Coronary artery (tissue), 2 donors: Measurements from ENCODE around the gene ASCC1.

ENCODE experiments used
- DNase-seq: peaks from one replicate; pipeline ENCODE4 v3.0.0-alpha.2; 2017; ENCODE audit warnings: low spot score
- H3K27ac ChIP-seq, 2 donors: fragments of 200-600 bp; sonication (generic); one replicate each; pipeline ENCODE4 v1.5.1; 2016 to 2019
- H3K4me3 ChIP-seq: fragments of 200-600 bp; sonication (generic); 2 replicates; pipeline ENCODE4 v1.5.1; 2016; ENCODE audit warnings: mild to moderate bottlenecking, moderate library complexity
- TF ChIP-seq, protein P1 (sequence below): fragments of 200-600 bp; sonication (generic); IDR thresholded peaks from one replicate; pipeline ENCODE4 v1.5.1; 2019; ENCODE audit warnings: antibody characterized with exemption

Gene ASCC1

DNA sequence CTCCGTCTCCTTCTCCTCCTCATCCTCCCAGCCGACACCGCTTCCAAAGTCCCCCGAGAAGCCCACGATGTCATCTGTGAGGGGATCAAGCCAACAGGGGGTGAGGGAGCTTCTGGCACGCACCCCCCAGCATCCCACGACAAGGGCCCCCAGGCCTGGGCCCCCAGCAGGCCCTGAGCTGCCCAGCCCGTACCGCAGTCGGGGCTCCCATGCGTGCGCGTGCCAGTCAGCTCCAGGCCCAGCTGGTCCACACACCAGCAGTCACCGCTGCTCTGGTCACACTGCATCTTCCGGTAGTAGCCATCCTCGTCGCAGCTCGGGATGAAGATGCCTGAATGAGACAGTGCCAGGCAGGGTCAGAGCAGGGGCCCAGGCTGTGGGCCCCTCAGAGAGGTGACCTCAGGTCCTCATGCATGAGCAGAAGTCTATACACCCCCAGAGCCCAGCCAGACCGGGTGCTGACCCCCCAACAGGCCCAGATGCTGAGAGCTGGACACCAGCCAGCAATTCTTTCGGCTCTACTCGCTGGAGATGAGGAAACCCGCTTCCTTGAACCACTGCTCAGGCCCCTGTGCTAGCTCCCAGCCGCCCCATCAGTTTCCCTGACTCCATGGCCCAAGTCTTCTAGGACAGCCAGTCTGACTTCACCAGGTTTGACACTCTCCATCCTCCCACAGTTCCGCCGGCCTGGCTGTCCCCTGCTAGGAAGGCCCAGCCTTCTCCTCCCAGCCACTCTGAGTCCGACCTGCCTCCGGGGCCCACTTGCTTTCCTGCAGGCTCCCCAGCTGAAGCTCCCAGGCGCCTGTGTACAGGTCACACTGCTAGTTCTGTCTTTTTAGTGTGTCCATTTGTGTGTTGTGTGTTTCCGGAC is 153.0 kb downstream of the ASCC1 start:
- no peak for DNase-seq
- Histone ChIP-seq H3K4me3 (no peak overlapping the region), H3K27ac (no peak overlapping the region)
- TF ChIP-seq, protein P1, sequence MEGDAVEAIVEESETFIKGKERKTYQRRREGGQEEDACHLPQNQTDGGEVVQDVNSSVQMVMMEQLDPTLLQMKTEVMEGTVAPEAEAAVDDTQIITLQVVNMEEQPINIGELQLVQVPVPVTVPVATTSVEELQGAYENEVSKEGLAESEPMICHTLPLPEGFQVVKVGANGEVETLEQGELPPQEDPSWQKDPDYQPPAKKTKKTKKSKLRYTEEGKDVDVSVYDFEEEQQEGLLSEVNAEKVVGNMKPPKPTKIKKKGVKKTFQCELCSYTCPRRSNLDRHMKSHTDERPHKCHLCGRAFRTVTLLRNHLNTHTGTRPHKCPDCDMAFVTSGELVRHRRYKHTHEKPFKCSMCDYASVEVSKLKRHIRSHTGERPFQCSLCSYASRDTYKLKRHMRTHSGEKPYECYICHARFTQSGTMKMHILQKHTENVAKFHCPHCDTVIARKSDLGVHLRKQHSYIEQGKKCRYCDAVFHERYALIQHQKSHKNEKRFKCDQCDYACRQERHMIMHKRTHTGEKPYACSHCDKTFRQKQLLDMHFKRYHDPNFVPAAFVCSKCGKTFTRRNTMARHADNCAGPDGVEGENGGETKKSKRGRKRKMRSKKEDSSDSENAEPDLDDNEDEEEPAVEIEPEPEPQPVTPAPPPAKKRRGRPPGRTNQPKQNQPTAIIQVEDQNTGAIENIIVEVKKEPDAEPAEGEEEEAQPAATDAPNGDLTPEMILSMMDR: no peak

DNA sequence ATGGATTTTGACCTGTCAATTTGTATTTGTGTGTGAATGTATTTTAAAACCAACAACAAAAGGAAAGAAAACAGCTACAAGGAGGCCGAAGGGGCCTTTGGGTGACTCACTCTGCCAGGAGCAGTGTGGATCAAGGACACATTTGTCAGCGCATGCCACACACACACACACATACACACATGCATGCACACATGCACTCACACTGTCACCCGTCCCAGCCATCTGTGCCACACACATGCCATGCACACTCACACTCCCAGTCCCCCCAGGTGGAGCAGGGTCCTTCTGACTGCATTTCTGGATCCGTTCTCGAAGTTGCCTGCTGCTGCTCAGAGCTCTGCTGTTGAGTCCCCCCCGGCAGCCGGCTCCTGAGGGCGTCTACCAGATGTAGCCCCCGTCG is 153.7 kb downstream of the ASCC1 start:
- TF ChIP-seq, protein P1: no peak
- H3K27ac ChIP-seq: no peak overlapping the region
- no peak for DNase-seq
- H3K4me3 ChIP-seq: no peak overlapping the region

DNA sequence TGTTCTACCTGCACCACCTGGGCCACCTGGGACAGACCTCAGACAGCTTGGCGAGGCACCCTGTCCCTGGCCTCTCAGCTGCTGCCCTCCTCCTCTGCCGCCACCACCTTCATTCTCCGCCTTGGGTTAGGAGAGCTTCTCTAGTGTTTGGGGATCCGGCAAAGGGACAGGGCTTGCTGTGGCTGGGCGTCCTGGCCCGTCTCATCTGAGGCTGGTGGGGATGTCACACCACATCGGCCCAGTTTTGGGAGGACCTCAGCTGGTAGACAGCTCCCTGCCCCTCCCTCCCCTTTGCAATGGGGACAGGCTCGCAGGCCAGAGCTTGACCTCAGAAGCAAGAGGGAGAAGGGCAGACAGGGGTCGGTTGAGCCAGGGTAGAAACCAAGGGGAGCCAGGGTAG is 154.1 kb downstream of the ASCC1 start:
- no peak overlapping the region for H3K27ac ChIP-seq
- DNase-seq: no peak
- TF ChIP-seq, protein P1: no peak
- H3K4me3 ChIP-seq: no peak overlapping the region

DNA sequence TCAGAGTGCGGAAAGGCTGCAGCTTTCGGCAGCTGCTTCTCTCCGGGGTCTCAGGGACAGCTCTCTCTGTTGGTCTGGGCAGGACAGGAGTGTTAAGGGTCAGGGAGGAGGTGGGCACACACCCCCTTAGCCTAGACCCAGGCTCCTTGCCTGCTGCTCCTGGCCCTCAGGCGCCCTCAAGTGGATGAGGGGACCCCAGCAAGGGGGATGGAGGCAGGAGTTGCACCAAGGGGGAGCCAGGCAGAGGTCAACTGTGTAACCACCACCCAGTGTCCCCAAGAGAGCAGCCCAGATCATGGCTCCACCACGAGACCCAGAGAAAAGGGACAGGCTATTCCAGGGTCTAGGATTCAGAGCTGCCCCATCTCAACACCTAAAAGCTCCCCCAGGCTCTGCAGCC is 154.6 kb downstream of the ASCC1 start:
- no peak for DNase-seq
- Histone ChIP-seq H3K4me3 (no peak overlapping the region), H3K27ac (no peak overlapping the region)
- TF ChIP-seq, protein P1: no peak

DNA sequence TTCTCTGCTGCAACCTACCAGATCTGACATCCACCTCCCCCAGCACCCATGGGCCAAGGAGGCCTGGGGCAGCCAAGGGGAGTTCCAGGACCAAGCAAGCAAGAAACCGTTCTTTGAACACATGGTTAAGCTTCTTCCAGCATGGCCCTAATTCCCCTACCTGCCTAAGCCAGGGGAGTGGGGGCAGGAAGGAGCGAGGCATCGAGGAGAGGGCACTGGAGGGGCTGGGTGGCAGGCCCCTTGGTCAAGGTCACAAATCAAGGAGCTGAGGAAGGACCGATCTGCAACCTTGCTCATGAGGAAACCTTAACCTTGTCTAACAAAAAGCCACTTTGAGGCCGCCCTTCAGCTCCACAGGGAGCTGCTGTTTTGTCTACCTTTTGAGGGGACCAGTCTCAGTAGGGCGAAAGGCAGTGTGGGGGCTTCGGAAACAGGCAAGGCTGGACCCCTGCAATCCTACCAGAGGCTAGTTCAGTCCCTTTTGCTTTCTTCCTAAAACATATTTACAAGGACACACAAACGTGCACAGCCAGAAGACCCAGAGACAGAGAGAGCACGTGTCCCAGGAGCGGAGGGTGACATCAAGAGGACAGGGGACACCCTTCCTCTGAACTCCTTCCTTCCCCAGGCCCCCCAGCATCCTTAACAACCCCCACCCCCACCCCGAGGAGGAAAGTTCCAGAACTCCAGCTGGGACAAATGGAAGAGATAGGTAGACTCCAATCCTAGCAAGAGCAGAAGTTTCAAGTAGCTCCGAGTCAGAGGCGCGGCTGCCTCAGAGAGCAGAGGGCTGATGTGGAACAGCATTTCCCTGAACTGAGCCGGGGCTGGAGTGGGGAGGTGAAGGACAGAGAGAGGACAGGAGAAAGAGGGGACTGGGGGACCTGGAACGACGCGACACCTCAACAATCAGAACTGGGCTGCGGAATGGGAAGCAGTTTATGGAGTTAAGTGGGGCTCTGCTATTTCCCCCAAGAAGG is 155.9 kb downstream of the ASCC1 start:
- no peak overlapping the region for H3K4me3 ChIP-seq
- no peak overlapping the region for H3K27ac ChIP-seq
- TF ChIP-seq, protein P1: no peak
- no peak for DNase-seq

DNA sequence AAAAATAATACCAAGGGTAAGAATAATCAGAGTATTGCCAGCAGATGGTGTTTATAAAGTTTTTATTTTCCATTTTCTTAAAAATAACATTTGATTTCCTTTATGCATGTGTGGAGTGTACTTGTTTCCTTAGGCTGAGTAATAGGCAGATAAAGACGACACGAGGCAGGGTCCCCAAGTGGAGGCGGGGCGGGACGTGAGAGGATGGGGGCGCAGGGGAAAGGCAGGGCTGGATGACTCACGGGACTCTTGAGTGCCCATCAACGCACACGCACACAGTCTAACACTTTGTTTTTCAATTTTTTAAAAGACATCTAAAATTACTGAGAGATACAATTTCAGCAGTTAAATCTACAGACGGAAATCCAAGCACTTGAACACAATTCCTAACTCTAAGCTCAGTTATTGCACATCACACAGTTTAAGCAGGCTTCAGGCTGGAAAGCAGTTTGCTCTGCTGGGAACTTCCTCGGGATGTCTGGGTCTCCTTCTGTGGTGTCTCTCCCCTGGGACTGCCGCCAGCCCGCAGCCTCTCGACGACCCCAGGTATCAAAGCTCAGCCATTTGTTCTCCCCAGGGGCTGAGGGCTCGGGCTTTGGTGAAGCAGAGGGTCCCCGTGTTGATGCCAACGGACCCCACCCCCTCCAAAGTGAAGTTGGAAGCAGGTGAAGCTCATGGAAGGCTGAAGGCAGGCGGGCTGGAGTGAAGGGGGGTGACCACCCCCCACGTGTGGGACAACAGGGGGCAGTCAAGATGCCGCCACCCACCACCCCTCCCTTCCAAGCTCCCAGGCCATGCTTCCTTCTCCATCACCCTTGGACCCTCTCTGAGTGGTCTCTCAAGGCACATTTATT is 156.9 kb downstream of the ASCC1 start:
- TF ChIP-seq, protein P1: no peak
- DNase-seq: no peak
- no peak overlapping the region for H3K4me3 ChIP-seq
- no peak overlapping the region for H3K27ac ChIP-seq
